VCaP (cell line): ENCODE results near the gene SPINDOC.

Experiments used
- H3K27ac ChIP-seq: fragments of 450-650 bp; 2 replicates; pipeline ENCODE4 v1.5.1; 2017
- CTCF ChIP-seq: fragments of 450-650 bp; conservative IDR thresholded peaks from 2 replicates; pipeline ENCODE4 v1.5.1; 2017; ENCODE audit warnings: mild to moderate bottlenecking, moderate library complexity

The SPINDOC gene

GRCh38 chr11:63813035-63813562, at the start of gene SPINDOC:
TSS of gene SPINDOC (plus strand) at chr11:63813456. CDS start at chr11:63813687, 231 bp downstream.
- peak within 1 kb of the TSS; percentile 93 for H3K27ac ChIP-seq
- TF ChIP-seq CTCF, result no peak

GRCh38 chr11:63763496-63764339, 49.5 kb upstream of the SPINDOC start:
- H3K27ac ChIP-seq, result no peak overlapping the region
- no peak for TF ChIP-seq CTCF

GRCh38 chr11:63764340-63764678, 48.9 kb upstream of the SPINDOC start:
- H3K27ac ChIP-seq, result no peak overlapping the region
- no peak for TF ChIP-seq CTCF

- no peak for TF ChIP-seq CTCF
- H3K27ac ChIP-seq, result peak overlapping the region; percentile 83; the same call in 1 of the 2 replicates
Measured at GRCh38 chr11:63764679-63765647, 48.3 kb upstream of the SPINDOC start.

- no peak for TF ChIP-seq CTCF
- H3K27ac ChIP-seq, result peak overlapping the region; percentile 83; the same call in 1 of the 2 replicates
Measured at GRCh38 chr11:63765688-63766241, 47.5 kb upstream of the SPINDOC start.

GRCh38 chr11:63766531-63767235, 46.6 kb upstream of the SPINDOC start:
- peak overlapping the region; percentile 83 for H3K27ac ChIP-seq
- no peak for TF ChIP-seq CTCF
